ENCODE measurements around the gene LRRK1.

GRCh38 chr15:101004986-101005747 is 86.0 kb downstream of the LRRK1 start:
- TF ChIP-seq CTCF (conservative IDR thresholded peaks at IDR 0.05) (no peak), ZFX (IDR thresholded peaks at IDR 0.05) (no peak)

Data from C4-2B (cell line).